GM19240 (cell line): ENCODE data around the gene PGBD5.
A peak's percentile ranks its signal among the peaks of the same experiment; 100 is the strongest.
"Not testable (repeated sequence)": the region's sequence is repeated elsewhere in the genome, so short reads cannot be mapped to it uniquely, and the experiment has no call there.

Source experiments
- DNase-seq: peaks from one replicate; pipeline ENCODE4 v3.0.0; 2011; ENCODE audit warnings: low spot score; ENCODE audit not compliant: insufficient read length

Gene PGBD5, protein sequence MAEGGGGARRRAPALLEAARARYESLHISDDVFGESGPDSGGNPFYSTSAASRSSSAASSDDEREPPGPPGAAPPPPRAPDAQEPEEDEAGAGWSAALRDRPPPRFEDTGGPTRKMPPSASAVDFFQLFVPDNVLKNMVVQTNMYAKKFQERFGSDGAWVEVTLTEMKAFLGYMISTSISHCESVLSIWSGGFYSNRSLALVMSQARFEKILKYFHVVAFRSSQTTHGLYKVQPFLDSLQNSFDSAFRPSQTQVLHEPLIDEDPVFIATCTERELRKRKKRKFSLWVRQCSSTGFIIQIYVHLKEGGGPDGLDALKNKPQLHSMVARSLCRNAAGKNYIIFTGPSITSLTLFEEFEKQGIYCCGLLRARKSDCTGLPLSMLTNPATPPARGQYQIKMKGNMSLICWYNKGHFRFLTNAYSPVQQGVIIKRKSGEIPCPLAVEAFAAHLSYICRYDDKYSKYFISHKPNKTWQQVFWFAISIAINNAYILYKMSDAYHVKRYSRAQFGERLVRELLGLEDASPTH

GRCh38 chr1:230426246-230427093, at the start of gene PGBD5:
Gene PGBD5, minus strand, starts transcription at chr1:230426332. Its CDS starts 404 bp downstream, at chr1:230425928.
- peak; percentile 57 for DNase-seq

DNA sequence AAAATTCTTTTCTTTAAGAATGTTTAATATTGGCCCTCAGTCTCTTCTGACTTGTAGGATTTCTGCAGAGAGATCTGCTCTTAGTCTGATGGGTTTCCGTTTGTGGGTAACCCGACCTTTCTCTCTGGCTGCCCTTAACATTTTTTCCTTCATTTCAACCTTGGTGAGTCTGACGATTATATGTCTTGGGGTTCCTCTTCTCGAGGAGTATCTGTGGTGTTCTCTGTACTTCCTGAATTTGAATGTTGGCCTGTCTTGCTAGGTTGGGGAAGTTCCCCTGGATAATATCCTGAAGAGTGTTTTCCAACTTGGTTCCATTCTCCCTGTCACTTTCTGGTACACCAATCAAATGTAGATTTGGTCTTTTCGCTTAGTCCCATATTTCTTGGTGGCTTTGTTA, 48.8 kb upstream of the PGBD5 start:
- not testable (repeated sequence) for DNase-seq

GRCh38 chr1:230470750-230471149, 44.6 kb upstream of the PGBD5 start:
- not testable (repeated sequence) for DNase-seq

GRCh38 chr1:230469271-230469670, 43.1 kb upstream of the PGBD5 start:
- DNase-seq: no peak

DNA sequence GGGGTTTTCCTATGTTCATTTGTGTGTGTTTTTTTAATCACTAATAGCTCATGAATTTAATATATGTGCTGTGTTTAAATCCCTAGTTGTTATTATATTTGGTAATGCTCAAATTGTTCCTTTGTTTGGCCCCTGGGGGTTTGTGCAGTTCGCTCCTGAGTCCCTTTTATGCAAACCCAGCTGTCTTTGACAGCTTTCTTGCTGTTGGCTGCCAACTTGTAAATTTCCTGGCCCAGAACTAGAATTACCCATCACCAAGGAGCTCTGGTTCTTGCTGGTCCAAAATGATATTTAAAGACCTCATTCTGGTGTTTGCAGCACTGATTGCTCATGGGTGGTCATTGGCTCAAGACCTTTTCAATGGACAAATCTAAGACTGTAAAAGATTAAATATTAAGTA, 39.6 kb upstream of the PGBD5 start:
- DNase-seq: no peak

GRCh38 chr1:230464671-230465070, 38.5 kb upstream of the PGBD5 start:
- no peak for DNase-seq

DNA sequence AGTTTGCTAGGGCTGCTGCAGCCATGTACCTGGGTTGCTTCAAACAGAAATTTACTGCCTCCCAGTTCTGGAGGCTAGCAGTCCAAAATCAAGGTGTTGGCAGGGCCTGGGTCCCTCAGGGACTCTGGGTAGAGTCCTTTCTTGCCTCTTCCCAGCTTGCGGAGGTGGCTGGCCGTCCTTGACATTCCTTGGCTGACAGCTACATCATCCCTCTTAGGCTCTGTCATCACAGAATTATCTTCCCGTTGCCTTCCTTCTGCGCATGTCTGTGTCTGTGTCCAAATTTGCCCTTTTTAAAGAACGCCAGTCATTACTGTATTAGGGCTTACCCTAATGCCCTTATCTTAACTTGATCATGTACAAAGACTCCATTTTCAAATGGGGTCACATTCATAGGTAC, 37.6 kb upstream of the PGBD5 start:
- no peak for DNase-seq

DNA sequence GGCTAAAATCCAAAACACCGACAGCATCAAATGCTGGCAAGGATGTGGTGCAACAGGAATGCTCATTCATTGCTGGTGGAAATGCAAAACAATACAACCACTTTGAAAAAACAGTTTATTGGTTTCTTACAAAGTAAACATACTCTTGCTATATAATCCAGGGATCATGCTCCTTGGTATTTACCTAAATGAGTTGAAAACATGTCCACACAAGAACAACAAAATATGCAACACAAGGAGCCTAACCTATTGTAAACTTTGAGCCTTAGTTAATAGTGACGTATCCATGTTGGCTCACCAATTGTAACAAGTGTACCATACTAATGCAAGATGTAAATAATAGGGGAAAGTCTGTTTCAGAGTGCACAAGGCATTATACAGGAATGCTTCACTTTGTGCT, 37.2 kb upstream of the PGBD5 start:
- DNase-seq: no peak

DNA sequence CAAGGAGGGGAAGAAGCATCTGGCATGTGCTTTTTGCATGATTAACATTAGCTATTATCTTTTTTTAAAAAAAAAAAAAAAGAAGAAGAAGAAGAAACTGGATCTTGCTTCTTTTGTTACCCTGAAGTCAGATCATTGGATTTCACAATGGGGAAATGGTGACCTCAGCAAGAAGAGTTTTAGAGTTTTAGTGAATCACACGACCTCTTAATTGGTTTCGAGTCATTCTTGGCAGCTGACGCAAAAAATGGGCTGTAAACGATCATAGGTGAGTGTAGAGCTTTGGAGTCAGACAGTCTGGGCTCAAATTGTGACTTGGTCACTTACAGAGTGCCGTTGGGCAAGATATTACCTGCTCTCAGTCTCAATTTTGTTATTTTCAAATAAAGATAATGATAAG, 33.3 kb upstream of the PGBD5 start:
- no peak for DNase-seq

DNA sequence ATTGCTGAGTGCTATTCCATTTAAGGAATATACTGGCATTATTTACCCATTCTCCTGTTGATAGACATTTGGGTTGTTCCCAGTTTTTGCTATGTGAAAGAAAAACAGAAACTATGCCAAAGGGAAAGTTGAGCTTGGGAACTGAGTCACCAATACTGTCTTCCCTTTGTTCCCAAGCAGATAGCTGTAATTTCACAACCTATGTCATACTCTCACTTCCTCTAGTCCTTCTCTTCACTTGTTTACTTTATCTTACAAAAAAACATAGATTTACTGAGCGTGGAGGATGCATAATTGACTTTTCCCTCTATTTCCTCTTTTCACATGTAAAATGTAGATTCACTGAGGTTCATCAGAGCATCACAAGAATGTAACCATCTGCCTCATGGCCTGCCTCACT, 32.4 kb upstream of the PGBD5 start:
- no peak for DNase-seq

DNA sequence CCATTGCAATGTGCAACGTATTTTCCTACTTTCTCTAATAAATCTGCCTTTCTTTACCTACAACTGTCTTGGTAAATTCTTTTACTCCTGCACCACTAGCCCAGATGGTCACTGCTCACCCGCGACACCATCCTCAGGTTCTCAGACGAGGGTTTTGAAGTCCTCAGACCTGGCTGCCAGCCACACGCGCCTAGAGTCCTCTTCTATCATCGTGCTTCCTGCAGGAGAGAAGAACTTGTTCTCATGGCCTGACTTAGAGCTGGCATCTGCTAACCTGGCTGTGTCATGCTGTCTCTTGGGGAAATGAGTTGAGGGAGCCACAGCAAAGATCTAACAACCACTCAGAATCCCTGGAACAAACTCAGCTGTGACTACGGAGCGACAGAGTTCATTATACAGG, 30.3 kb upstream of the PGBD5 start:
- no peak for DNase-seq

DNA sequence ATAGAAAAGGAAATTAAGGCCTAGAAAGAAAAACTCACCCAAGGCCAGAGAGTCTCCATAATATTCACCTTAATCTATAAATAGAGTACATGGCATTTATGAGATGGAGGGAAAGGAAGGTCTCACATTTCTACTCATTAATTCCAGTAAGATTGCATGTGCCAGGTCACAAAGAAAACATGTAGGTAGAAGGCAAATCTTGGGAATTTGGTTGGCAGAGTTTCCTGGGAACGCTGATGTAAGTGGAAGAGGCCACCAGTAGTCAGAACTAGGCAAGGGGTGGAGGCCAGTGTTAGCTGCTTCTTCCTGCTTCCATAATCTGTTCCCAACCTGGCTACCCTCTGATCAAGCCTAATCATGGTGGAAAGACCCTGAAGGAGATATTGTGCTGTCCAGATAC, 29.2 kb upstream of the PGBD5 start:
- no peak for DNase-seq

- no peak for DNase-seq
Measured at GRCh38 chr1:230453377-230453776, 27.2 kb upstream of the PGBD5 start.

DNA sequence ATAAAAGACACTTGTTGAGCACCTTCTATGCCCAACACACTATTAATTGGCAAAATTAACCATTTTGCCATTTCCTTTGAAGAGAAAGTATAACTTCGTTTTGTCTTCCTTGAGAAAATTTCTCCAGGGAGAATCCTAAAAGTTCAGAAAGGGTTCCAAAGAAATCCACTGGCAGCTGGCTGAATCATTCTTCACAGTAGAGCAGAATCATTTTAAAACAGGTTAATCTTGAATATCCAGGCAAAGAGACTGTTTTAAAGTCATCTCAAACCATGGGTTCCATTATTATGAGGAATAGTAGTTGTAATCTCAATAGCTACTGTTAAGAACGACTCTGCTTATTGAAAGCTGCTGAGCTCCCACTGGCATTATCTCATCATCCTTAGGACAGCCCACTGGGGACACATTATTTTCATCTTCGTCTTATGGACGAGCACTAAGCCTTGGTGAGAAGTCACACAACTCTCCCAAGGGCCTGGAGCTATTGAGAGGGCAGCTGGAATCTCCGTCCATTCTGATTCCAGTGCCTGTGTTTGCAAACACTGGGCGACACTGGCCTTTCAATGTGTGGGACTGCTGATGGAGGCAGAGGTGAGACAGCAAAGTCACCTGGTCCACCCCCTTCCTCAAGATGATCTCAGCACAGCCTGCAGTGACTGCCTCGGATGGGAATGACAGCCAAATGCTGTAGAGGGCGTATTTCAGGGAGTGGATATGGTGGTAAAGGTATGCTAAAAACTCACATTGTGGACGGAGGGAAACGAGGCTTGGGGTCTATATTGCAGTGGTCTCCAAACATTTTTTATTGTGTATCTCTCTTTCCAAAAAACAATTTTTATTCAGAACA, 15.3 kb upstream of the PGBD5 start:
- DNase-seq: no peak

- no peak for DNase-seq
Measured at GRCh38 chr1:230435108-230435507, 9.0 kb upstream of the PGBD5 start.

- no peak for DNase-seq
Measured at GRCh38 chr1:230431527-230431926, 5.4 kb upstream of the PGBD5 start.

- DNase-seq: no peak
Measured at GRCh38 chr1:230430499-230430898, 4.4 kb upstream of the PGBD5 start.

DNA sequence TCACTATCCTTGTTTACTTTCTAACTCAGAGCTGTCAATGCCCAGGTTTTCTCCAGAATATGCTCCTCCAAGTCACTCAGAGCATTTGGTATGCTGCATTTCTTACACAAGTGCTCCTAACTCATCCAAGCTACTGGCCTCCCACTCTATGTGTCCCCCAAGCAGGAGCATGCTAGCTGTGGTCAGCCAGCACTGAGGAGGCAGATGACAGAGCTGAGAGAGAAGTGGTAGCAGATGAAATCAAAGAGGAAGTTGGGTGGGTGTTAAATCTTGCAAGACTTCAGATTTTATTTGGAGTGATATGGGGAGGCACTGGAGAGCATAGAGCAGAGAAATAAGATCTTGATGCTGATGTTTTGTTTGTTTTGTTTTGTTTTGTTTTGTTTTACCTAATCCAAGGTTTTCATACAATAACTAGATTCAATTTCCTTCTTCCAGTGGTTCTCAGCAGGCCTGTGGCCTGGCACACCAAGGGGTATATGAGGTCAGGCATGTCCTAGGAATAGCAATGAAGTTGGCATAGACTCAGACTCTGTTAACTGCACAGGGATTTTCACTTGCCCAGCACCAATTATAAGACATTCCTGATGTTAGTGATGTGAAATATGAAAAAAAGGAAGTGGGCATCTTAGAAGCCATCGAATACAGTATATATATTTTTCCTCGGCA, 3.1 kb upstream of the PGBD5 start:
- DNase-seq: no peak

DNA sequence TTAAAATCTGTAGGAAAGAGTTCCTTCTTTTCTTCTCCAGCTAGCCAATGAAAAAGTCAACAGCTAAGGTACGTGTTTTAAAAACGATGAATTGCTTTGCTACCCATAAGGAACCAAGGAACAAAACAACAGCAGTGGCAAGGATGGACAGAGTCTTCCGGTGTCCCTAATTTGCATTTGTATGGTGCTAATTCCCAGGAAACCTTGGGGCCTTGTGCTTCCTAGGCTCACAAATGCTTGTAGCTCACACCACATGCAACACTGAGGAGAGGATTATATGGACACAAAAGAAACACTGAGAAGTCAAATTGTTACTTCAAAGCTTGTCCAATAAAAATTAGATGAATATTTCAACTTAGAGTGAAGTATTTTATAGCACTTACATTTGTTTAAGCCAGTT, 1.8 kb upstream of the PGBD5 start:
- no peak for DNase-seq

DNA sequence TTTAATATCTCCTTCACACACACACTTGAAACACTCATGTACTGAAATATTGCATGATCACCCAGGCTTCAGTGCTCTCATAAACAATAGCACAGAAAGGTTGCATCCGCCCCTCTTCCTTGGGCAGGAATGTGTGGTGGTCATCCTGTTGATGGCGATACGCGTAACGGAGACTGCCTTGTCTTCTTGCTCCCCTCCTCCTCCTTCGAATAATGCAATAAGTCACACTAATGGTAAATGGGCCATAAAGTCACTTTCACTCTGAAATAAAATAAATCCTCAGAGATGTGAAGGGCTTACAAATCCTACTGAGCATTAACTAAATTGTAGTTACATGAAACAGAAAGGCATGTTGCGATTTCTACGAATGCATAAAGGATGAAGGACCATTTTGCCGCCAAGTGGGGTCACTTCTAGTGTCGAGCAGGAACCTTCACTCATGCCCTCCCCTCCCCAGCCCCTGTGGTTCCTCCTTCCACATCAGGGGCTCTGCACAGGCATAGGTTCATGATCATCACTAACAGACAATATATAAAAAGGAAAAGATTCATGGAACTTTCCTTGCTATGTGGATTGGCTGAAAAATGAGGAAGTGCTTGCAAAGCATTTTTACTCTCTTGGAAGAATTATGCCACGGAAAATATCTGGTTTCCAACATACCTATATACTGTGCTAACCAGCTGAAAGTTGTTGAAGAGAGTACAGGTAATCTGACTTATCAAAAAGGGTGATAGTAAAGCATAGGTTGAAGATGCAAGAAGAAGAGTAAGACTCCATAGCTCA, 1.2 kb upstream of the PGBD5 start:
- DNase-seq: no peak
